Activated T-helper 1 cell treated with Interleukin-2 at 50 U/mL for 16 hours (primary cell): ENCODE results near the gene ANGPTL4.
"Not testable (repeated sequence)": the region's sequence is repeated elsewhere in the genome, so short reads cannot be mapped to it uniquely, and the experiment has no call there.

Experiments
- DNase-seq: peaks from one replicate; pipeline ENCODE4 v3.0.0-alpha.2; 2020; ENCODE audit warnings: low read depth

The ANGPTL4 gene

DNA sequence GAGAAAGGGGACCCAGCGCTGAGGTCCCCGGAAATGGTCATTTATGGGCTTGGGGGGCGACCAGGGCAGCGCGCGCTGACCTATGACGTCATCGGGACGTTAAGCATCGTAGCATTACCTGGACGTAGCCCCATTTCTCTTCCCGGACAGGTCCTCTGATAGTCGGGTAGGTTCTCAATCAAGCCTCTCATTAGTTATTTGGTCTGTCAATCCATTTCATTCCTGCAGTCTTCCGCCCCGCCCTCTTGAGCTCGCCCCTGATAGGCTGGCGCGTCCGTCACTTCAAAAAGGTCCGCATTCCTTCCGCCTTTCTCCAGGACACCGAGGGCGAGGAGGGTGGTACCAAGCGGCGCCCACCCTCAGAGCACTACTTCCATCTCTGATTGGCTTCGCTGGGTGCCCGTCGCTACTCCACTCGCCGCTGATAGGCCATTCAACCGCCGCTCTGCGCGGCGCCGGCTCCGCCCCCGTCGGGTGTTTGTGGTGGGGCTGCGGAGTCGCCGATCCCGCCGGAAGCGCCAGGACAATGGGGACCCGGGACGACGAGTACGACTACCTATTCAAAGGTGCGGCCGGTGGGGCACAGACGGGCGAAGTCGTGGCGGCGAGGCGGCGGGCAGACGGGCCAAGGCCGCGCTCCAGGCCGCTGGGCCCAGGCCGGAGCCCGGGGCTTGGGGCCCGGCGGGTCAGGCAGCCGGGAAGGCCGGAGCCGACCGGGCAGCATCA is 26.1 kb downstream of the ANGPTL4 start, which contains the start of gene RAB11B:
TSS of gene RAB11B (plus strand) at position 470 of the 726 bp plus-strand sequence. CDS start at position 527, 57 bp downstream.
- DNase-seq = peak; percentile 94

GRCh38 chr19:8390617-8390981 is 26.6 kb downstream of the ANGPTL4 start:
- peak; percentile 78 for DNase-seq

DNA sequence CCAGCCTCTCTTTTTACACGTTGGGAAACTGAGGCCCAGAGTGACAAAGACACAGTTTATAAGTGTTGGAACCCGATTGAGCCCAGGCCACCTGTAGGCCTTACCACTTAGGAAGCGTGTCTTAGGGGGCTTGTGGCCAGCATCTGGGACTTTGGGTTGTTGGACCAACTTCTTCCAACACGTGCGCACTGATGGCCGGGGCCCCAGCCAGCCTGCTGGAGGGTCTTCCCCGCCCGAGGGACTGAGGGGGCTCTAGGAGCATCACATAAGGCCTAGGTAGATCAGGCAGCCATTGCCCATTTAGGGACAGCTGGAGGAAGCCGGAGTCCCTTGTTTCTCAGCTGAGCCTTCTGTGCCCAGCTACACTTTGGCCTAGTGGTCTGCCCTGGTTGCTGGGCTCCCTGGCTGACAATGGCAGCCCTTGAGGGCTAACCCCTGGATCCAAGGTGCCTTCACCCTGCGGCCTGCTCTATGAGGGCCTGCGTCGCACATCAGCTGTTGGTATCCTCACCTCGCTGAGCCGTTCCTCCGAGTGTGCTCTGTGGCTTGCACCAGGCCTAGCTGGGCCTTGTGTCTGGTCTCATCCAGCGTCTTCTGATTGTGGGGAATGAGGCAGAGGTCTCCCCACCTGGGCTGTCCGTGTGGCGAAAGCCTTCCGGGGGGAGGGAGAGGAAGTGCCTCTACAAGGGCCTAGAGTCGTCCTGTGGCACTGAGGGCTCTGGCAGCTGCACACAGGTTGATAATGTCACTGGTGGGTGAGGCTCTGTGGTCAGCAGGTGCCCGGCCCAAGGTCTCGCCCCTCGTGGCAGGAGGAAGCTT is 27.5 kb downstream of the ANGPTL4 start:
- DNase-seq = no peak

GRCh38 chr19:8392017-8392591 is 28.1 kb downstream of the ANGPTL4 start:
- no peak for DNase-seq

DNA sequence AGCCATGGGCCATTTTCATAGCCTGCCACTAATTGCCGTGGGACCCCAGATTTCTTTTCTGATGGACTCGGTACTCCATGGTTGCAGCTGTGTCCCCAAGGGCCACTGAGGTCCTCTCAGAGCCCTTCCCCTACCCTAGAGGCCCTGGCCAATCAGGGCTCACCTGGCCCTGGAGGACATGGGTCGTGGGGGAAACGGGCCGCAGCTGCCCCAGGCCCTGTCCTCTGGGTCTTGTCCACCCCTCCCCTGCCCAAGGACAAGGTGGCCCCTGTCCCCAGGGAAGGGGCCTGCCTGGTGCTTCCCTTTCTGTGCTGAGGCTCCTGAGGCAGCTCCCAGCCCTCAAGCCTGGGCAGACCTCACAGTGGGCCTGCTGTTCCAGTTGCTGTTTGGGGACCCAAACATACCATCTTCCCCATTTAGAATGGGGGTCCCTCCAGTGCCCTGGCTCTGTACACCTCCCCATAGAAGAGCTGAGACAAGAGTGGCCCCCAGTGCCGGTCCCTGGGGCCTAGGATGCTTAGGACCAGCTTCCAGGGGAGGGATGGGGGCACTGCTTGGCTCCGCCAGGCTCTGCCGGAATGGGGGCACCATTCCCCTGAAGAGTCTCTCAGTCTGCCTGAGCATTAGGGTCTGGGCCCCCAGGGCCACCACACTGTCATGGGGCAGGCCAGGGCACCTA is 29.4 kb downstream of the ANGPTL4 start:
- DNase-seq = no peak

GRCh38 chr19:8393871-8394250 is 29.9 kb downstream of the ANGPTL4 start:
- DNase-seq = no peak

DNA sequence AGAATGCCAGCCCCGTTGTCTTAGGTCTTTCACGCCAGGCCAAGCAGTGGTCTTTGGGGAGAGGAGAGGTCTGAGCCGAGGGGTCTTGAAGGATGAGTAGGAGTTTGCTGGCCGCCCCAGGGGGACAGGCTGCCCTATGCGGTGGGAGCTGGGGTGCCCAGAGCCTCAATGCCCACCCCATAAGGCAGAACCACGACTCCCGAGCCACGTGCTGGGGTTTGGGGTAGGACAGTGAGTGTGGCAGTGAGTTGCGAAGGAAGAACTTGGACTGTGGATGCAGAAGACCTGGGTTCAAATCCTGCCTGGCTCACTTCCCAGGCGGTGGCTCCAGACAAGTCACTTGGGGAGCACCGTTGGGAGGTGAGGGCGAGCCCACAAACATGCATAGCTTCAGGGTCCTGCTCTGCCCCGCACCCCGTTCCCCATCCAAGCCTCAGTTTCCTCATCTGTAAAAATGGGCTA is 31.7 kb downstream of the ANGPTL4 start:
- DNase-seq = no peak

GRCh38 chr19:8396185-8396562 is 32.2 kb downstream of the ANGPTL4 start:
- no peak for DNase-seq

- DNase-seq = peak; percentile 30
These were observed 32.7 kb downstream of the ANGPTL4 start for GRCh38 chr19:8396563-8397203.

DNA sequence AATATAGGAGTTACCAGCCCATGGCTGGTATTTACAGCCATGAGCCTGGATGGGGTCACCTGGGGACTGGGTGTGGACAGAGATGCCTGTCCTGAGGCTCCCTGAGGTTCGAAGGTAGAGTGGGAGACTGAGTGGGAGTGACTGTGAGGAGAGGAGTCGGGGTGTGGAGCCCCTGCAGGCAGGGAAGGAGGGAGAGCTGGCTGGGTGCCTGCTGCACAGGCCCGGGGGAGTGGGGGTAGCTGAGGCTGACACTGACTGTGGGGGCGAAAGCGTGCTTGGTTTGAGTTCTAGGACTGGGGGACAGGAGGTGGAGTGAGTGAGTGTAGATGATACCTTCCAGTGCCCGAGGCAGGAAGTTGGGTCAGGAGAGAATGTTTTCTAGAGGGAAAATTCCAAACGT is 33.3 kb downstream of the ANGPTL4 start:
- no peak for DNase-seq

GRCh38 chr19:8397746-8398310 is 33.9 kb downstream of the ANGPTL4 start:
- DNase-seq = no peak

GRCh38 chr19:8398311-8398771 is 34.4 kb downstream of the ANGPTL4 start:
- DNase-seq = no peak

GRCh38 chr19:8399681-8400188 is 35.8 kb downstream of the ANGPTL4 start:
- DNase-seq = no peak

- no peak for DNase-seq
These were observed 38.0 kb downstream of the ANGPTL4 start for GRCh38 chr19:8401981-8402411.

GRCh38 chr19:8403098-8403819 is 39.3 kb downstream of the ANGPTL4 start:
- no peak for DNase-seq

GRCh38 chr19:8403820-8404109 is 39.8 kb downstream of the ANGPTL4 start:
- DNase-seq = no peak

DNA sequence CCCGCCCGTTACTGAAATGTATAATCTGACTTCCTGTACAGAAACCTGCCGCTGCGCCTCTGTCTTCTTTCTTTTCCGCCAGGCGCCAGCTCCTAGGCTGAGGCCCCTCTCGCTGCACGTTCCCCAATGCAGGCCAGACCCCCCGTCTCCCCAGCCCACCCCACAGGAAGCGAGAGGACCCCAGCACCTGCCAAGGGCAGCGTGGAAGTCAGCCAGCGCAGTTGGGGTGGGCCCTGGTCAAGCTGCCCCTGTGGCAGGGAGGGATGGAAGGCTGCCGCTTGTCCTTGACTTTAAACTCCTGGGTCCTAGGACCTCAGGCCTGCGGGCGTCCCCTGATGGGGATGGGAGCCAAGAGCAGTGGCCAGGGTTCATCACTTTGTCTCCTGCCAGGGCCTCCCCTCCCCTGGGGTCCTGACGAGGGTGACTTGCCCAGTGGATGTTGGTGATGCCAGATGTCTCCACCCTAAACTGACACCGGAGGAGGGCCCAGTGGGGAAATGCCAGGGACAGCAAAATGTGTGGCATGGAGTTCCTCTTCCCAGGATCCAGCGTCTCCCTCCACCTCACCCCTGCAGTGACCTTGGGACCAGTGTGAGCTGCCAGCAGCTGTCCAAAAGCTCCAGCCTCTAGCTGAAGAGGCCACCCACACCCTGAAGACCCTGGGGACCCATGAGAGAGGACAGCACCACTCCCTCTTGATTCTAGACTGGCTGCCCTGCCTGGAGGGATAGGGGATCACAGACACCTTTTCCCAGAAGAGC is 40.6 kb downstream of the ANGPTL4 start:
- no peak for DNase-seq

GRCh38 chr19:8410718-8411117 is 46.8 kb downstream of the ANGPTL4 start:
- not testable (repeated sequence) for DNase-seq

GRCh38 chr19:8412783-8413628 is 49.1 kb downstream of the ANGPTL4 start, which contains the start of gene MARCHF2:
Gene MARCHF2 (plus strand): TSS chr19:8413305. CDS start chr19:8421841, 8,536 bp downstream.
- DNase-seq = peak; percentile 96
